Activated CD8-positive, alpha-beta memory T cell treated with anti-CD3 and anti-CD28 coated beads, Interleukin-2, amount 50 U/mL, for 1 hour (primary cell): Measurements from ENCODE around the gene PBX1.

ENCODE experiments used
- DNase-seq: peaks from one replicate; pipeline ENCODE4 v3.0.0-alpha.2; 2020; ENCODE audit errors: extremely low read depth

The PBX1 gene

GRCh38 chr1:164865385-164865784 is 306.4 kb downstream of the PBX1 start:
- DNase-seq = no peak

GRCh38 chr1:164867590-164867989 is 308.6 kb downstream of the PBX1 start:
- no peak for DNase-seq

DNA sequence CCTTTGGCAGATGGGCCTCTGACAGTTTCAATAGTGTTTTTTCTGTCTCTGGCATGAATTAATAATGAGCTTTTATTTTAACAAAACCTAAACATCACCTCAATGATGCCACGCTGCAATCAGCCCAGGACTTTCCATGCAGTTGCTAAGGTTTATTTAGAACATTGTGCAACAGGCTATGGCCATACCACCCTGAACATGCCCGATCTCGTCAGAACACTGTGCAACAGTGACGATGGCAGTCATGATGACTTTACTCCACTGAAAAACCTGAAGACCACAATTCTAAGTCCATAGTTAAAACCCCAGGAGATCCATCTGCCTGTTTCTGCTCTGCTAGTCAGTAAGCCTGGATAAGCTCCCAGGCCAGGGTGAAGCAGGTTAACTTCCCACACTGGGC is 310.0 kb downstream of the PBX1 start:
- DNase-seq = no peak

- no peak for DNase-seq
Observed at GRCh38 chr1:164875518-164875917, 316.5 kb downstream of the PBX1 start.

GRCh38 chr1:164876398-164877116 is 317.6 kb downstream of the PBX1 start:
- DNase-seq = no peak

DNA sequence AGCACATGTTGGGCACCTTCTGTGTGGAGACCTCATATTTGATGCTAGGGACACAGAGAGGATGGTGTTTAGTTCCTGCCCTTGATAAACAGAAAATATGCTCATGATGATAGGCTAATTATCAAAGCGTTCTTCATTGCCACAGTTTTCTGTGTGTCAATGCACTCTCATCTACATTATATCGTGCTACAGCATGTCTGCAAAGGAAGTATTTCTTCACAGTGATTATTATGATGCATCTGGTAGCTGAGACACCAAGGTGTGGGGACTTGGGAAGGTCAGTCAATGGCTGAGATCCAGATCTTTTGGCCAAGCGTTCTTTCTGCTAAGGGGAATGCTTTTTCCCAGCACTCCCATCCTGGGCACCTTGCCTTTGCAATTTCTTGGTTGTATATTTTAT is 321.2 kb downstream of the PBX1 start:
- no peak for DNase-seq

DNA sequence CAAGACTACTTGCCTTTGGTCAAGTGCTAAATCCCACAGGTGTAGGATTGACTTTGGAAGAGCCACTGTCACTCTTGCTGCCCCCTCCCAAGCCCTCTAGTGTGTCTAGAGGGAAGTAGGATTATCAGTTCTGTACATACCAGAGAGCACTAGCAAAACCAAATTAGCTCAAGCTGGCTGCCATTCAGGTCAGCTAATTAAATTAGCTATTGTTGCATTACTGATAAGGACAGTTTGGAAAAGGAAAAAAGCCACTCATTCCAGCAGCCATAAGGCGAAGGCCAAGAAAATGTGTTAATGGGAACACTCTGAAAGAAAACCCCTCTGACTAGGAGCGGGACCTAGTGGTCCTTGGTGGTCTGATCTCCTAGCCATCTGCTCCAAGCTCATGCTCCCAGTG is 321.7 kb downstream of the PBX1 start:
- DNase-seq = no peak

DNA sequence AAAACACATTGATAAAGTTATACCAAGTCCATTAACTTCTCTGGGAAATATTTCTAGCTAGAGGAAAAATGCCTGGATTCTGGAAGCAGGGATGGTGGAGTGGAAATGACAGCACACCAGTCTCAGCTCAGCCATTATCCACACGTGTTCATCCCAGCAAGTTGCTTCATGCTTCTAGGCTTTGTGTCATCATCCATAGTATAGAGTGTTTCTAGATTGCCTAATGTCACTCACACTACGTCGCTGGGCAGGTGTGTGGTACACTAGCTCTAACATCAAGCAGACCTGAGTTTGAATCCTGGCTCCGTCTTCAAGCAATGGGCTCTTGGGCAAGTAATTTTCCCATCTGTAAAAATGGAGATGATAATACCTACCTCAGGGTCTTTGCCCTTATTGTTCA is 326.3 kb downstream of the PBX1 start:
- no peak for DNase-seq

DNA sequence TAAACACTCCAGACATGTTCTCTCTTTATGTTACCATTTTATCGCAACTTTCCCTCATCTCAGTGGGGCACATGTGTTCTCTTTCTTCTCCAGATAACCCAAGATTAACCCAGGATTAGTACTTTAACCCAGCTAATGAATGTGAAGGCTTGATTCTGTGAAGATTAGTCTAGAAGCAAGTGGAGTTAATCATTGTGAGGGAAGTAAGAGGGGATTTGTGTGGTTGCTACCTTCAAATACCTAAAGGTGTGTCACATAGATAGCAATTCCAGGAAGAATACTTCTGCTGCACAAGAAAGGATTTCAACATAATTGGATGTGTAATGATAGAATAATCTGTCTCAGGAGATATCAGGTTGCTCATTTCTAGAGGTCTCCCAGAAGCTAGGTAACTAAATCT is 327.1 kb downstream of the PBX1 start:
- no peak for DNase-seq

- no peak for DNase-seq
Observed at GRCh38 chr1:164891615-164892014, 332.6 kb downstream of the PBX1 start.

DNA sequence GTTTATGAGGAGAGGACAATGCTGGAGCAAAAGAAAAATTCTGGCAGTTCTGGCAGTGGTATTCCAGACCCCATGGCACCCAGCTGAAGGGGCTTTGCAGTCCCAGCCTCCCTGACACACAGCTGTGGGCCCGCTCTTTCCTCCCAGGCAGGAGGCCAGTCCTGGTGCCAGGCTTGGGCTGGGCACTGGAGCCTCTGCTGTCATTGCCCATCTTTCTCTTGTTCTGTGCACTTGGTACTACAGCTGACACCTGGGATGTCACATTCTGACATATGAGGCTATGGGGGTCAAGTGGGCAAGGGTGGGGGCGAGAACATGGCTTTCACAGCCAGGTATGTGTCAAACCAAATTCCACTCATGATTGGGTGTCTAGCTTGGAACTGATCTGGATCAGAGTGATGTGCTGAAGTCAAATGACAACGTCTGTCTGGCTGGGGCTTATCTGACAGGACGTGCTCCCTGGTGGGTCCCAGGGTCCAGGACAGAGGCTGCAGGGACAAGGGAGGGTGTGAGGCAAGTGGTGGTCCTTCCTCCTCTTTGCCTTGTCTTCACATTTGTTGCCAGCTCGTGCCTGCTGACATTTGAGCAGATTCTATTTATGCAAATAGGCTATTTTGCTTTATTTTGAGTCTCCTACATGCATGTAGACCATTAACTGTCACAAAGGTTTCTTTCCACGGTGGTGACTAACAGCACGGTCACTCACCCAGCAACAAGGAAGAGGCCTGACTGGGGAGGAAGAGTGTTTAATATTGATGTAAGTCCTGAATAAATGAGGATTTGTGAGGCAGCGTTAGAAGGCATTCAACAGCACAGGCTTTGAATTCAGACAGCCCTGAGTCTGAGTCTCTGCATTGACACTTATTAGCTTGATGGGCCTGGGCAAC is 336.3 kb downstream of the PBX1 start:
- DNase-seq = no peak

- DNase-seq = no peak
Observed at GRCh38 chr1:164901031-164901430, 342.0 kb downstream of the PBX1 start.
